ENCODE data around the gene RIIAD1.

RIIAD1 gene

DNA sequence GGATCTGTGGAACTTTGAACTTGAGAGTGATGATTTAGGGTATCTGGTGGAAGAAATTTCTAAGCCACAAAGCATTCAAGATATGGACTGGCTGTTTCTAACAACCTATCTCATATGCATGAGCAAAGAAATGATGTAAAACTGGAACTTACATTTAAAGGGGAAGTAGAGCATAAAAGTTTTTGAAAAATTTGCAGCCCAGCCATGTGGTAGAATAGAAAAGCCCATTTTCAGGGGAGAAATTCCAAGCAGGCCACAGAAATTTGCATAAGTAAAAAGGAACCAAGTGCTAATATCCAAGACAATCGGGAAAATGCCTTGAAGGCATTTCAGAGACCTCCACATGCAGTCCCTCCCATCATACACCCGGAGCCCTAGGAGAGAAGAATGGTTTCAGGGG, 15.7 kb downstream of the RIIAD1 start:
- no peak overlapping the region for H3K4me3 ChIP-seq (replicated peaks; ENCODE audit: insufficient read depth, low read length)
- H3K27me3 ChIP-seq (ENCODE audit: insufficient read depth, poor library complexity, severe bottlenecking), result no peaks in the 10 kb centered on the region
- no peak overlapping the region for H3K27ac ChIP-seq (replicated peaks)
- no peak for TF ChIP-seq SPI1 (IDR thresholded peaks at IDR 0.05; ENCODE audit: borderline replicate concordance, low read depth)
- no peak for TF ChIP-seq POLR2AphosphoS5 (IDR thresholded peaks at IDR 0.05; ENCODE audit: low read depth)
- TF ChIP-seq, protein P1, sequence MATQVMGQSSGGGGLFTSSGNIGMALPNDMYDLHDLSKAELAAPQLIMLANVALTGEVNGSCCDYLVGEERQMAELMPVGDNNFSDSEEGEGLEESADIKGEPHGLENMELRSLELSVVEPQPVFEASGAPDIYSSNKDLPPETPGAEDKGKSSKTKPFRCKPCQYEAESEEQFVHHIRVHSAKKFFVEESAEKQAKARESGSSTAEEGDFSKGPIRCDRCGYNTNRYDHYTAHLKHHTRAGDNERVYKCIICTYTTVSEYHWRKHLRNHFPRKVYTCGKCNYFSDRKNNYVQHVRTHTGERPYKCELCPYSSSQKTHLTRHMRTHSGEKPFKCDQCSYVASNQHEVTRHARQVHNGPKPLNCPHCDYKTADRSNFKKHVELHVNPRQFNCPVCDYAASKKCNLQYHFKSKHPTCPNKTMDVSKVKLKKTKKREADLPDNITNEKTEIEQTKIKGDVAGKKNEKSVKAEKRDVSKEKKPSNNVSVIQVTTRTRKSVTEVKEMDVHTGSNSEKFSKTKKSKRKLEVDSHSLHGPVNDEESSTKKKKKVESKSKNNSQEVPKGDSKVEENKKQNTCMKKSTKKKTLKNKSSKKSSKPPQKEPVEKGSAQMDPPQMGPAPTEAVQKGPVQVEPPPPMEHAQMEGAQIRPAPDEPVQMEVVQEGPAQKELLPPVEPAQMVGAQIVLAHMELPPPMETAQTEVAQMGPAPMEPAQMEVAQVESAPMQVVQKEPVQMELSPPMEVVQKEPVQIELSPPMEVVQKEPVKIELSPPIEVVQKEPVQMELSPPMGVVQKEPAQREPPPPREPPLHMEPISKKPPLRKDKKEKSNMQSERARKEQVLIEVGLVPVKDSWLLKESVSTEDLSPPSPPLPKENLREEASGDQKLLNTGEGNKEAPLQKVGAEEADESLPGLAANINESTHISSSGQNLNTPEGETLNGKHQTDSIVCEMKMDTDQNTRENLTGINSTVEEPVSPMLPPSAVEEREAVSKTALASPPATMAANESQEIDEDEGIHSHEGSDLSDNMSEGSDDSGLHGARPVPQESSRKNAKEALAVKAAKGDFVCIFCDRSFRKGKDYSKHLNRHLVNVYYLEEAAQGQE (IDR thresholded peaks at IDR 0.05; ENCODE audit: insufficient replicate concordance, low read depth), result no peak
- no peak for TF ChIP-seq GABPA (IDR thresholded peaks at IDR 0.05; ENCODE audit: low read depth)
- TF ChIP-seq, protein P2, sequence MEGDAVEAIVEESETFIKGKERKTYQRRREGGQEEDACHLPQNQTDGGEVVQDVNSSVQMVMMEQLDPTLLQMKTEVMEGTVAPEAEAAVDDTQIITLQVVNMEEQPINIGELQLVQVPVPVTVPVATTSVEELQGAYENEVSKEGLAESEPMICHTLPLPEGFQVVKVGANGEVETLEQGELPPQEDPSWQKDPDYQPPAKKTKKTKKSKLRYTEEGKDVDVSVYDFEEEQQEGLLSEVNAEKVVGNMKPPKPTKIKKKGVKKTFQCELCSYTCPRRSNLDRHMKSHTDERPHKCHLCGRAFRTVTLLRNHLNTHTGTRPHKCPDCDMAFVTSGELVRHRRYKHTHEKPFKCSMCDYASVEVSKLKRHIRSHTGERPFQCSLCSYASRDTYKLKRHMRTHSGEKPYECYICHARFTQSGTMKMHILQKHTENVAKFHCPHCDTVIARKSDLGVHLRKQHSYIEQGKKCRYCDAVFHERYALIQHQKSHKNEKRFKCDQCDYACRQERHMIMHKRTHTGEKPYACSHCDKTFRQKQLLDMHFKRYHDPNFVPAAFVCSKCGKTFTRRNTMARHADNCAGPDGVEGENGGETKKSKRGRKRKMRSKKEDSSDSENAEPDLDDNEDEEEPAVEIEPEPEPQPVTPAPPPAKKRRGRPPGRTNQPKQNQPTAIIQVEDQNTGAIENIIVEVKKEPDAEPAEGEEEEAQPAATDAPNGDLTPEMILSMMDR (IDR thresholded peaks at IDR 0.05; ENCODE audit: insufficient read depth, low read length), result no peak
- no peak for DNase-seq (ENCODE audit: low read depth in 1 of 2, low spot score in 1 of 2)

DNA sequence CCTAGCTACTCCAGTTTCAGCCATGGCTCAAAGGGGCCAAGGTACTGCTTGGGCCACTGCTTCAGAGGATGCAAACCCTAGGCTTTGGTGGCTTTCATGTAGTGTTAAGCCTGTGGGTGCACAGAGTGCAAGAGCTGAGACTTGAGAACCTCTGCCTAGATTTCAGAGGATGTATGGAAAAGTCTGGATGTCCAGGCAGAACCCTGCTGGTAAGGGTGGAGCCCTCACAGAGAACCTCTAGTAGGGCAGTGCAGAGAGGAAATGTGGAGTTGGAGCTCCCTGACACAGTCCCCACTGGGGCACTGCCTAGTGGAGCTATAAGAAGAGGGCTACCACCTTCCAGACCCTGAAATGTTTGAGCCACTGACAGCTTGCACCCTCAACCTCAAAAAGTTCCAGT, 16.2 kb downstream of the RIIAD1 start:
- H3K4me3 ChIP-seq (replicated peaks; ENCODE audit: insufficient read depth, low read length), result no peak overlapping the region
- TF ChIP-seq GABPA (IDR thresholded peaks at IDR 0.05; ENCODE audit: low read depth), result no peak
- TF ChIP-seq, protein P2 (IDR thresholded peaks at IDR 0.05; ENCODE audit: insufficient read depth, low read length), result no peak
- TF ChIP-seq SPI1 (IDR thresholded peaks at IDR 0.05; ENCODE audit: borderline replicate concordance, low read depth), result no peak
- TF ChIP-seq POLR2AphosphoS5 (IDR thresholded peaks at IDR 0.05; ENCODE audit: low read depth), result no peak
- TF ChIP-seq, protein P1 (IDR thresholded peaks at IDR 0.05; ENCODE audit: insufficient replicate concordance, low read depth), result no peak
- no peaks in the 10 kb centered on the region for H3K27me3 ChIP-seq (ENCODE audit: insufficient read depth, poor library complexity, severe bottlenecking)
- no peak overlapping the region for H3K27ac ChIP-seq (replicated peaks)
- DNase-seq (ENCODE audit: low read depth in 1 of 2, low spot score in 1 of 2), result no peak

DNA sequence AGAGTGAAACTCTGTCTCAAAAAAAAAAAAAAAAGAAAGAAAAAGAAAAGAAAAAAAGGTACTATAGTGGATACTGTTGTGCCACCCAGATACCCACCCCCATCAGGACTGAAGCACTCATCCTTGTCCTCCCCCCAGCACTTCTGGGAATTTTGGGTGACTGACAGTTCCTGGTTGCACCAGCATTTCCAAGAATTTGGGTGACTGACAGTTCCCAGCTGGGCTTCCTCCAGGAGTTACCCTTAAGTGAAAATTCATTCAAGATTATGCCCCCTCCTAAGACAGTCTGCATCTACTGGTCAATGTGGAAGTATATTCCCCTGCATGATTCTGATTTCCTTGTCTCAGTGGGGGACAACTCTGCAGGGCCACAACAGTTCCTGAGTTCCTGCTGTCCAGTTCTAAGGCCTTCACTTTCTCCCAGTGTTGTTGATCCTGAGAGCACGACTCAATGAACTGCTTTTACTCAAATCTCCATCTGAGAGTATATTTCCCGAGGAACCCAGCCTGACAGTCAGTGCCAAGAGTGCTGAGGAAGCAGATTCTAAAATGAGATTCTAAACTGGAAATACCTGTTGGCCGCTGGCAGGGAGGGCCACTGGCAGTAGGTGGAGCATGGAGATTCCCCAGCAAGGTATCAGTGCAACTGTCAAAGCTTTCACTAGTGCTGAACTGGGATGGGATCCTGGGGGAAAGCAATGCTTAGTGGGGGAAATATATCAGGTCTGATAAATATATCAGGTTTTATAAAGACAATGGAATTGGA, 18.5 kb downstream of the RIIAD1 start:
- TF ChIP-seq GABPA (IDR thresholded peaks at IDR 0.05; ENCODE audit: low read depth) (no peak), SPI1 (IDR thresholded peaks at IDR 0.05; ENCODE audit: borderline replicate concordance, low read depth) (no peak), POLR2AphosphoS5 (IDR thresholded peaks at IDR 0.05; ENCODE audit: low read depth) (no peak)
- TF ChIP-seq, protein P2 (IDR thresholded peaks at IDR 0.05; ENCODE audit: insufficient read depth, low read length), result no peak
- TF ChIP-seq, protein P1 (IDR thresholded peaks at IDR 0.05; ENCODE audit: insufficient replicate concordance, low read depth), result no peak
- H3K4me3 ChIP-seq (replicated peaks; ENCODE audit: insufficient read depth, low read length), result no peak overlapping the region

More for the DNA sequence above, 18.5 kb downstream of the RIIAD1 start:
- no peak for DNase-seq (ENCODE audit: low read depth in 1 of 2, low spot score in 1 of 2)
- peaks cover under 1% of the 10 kb centered on the region for H3K27me3 ChIP-seq (ENCODE audit: insufficient read depth, poor library complexity, severe bottlenecking)
- no peak overlapping the region for H3K27ac ChIP-seq (replicated peaks)

Measured in HL-60 (cell line).